Tibial nerve (tissue), 4 donors: ENCODE results near the gene NLE1.

Experiments used
- CTCF ChIP-seq, 5 experiments: fragments of 200-600 bp in 3 of 5; fragments of 450-650 bp in 2 of 5; sonication (generic) in 3 of 5; IDR thresholded peaks; one replicate each; pipeline ENCODE4 v1.5.1; 2016 to 2019; ENCODE audit warnings: antibody characterized with exemption in 5 of 5, mild to moderate bottlenecking in 3 of 5, moderate library complexity in 2 of 5
- EP300 ChIP-seq, 2 donors: sonication (generic); formaldehyde crosslinking; IDR thresholded peaks; one replicate each; pipeline ENCODE4 v1.6.1; 2017; ENCODE audit warnings: antibody characterized with exemption in 2 of 2, mild to moderate bottlenecking in 1 of 2

GRCh38 chr17:35176897-35177296, 34.8 kb upstream of the NLE1 start:
- TF ChIP-seq EP300 (IDR thresholded peaks at IDR 0.05) = no peak
- no peak for TF ChIP-seq CTCF (IDR thresholded peaks at IDR 0.05)
